HG03378 (cell line): ENCODE results near the gene CASP6.

Experiments
- ATAC-seq: cut with Tn5 transposase; IDR thresholded peaks from one replicate; pipeline ENCODE4 v1.9.1; 2021; ENCODE audit warnings: mild to moderate bottlenecking, moderate library complexity; ENCODE audit not compliant: unreplicated experiment

The CASP6 gene

DNA sequence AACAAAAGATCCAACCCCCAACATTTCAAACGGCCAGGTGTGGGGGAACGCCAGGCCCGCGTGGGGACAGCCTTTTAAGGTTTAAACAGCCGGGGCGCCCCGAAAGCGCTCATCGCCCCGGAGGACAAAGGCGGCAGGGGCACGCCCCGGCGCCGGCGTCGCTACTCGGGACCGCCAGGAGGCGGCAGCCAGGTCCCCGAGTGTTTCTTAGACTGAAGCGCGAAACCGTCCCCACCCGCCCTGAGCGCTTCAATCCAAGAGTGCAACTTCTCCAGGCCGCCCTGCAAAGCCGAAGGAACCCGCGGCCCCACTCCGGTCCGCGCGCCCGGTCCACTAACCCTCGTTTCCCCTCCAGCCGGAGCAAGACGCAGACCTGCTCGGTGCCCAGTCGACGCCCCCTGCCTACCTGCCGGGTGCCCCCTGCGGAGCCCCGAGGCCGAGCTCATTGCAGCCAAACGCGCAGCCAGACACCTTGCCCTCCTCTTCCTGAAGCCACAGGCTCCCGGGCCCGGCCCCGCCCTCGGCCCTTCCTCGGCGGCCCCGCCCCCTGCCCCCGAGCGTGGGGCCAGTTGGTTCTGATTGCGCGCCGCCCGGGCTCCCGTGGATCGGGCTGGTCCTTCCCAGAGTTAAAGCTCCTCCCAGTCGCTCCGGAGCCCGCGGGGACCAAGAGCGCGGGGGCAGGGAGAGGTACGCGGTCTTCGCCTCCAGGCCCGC, at the start of gene CASP6:
Gene CASP6, minus strand, starts transcription at position 496 of the 714 bp plus-strand sequence. Its CDS starts 50 bp downstream, at position 446.
- ATAC-seq: peak; percentile 63

DNA sequence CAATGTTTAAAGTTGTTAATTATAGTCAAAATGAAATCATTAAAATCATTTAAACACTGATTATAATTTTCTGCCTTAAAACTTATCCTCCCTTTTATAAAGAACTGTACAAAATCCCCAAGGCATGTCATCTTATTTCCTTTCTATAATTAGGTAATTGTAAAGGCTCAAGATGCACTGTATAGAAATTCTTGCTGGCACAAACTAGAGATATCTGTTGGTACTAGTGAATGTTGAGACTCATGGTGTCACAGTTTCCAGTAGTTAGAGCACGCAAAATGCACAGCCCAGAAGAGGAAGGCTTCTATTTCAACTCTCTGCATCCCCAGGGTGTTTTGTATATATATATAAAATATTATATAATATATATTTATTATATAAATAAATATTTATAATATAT, 49.3 kb upstream of the CASP6 start:
- ATAC-seq: no peak

DNA sequence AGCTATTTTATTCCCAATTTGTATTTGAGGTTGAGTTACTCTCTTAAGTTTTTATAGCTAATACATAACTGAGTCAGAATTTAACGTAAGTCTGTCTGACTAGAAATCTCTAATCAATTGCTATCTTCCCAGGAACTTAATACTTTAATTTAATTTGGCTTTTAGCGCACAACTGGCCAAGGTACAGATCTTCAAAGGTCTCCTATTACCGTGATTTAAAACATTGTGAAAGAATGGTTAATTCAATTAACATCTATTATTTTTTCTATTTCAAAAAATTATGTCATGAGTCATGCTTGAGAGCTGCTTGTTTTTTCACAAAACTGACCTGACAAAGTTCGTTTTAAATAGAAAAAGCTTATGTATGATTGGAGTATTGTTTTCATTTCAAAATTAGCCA, 48.6 kb upstream of the CASP6 start:
- ATAC-seq: no peak

DNA sequence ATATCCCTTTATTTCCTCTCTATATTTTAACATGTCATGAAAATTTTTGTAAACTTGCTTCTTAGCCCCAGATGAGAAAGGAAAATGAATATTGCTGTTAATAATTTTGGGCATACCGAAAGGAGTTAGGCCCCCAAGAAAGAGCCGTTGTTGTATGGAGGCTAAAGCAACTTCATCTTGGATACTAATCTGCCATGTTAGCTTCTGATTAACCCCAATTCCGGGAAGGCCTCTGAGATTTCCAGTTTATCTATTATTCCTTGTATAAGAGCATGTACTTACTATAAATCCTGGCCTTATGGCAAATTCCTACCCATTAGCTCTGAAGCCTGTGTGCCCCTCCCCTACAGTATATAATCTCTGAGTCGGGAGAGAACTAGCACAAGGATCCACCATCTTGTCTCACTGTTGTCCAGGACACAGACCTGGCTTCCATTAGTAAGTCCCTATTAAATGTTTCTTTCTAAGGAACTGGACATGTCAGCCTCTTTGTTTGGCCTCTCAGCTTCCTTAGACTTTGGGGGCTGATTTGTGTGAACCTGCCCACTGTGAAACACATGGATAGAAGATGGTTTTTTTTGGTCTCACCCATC, 47.5 kb upstream of the CASP6 start:
- no peak for ATAC-seq

DNA sequence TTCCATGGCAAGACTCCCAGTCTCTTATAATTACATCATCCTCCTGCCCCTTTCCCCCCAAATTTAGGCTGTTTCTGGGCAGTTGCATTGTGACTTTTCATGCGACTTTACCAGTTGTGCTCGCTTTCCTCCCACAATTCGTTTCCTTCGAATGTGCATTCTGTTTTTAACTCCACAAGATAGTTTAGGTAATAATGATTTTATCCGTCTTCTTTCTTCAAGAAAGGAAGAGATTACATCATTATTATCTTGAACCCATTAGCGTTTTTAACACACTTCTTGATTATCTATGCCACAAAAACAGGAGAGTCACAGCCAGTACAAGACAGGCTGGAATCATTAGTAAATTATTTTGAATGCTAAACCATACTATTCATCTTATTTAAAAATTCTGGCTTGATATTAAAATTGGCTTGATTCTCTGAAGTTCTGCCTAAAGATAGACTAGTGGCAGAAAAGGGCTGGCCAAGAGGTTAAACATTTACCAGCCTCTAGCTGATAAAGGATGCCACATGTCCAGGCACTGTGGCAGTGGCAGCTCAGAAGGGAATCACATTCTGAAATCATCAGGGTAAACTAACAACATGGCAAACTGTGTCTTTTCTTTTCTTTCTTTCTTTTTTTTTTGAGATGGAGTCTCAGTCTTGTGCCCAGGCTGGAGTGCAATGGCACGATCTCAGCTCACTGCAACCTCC, 46.3 kb upstream of the CASP6 start:
- ATAC-seq: no peak

DNA sequence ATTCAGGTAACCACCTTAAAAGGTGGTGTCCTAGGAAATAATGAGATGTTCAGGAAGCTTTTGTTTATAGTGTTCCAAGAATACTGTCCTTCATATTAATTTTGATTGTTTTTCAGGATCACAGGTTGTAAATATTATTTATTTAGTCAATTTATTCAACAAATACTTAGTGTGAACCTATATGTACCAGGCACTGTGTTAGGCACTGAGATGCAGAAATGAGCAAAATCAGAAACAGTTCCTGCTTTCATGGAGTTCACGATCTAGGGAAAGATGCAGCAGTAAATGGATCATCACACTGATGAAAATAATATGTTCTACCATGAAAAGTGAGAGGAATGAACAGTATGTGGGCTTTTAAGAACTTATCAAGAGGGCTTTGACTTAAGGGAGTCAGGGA, 44.9 kb upstream of the CASP6 start:
- no peak for ATAC-seq

DNA sequence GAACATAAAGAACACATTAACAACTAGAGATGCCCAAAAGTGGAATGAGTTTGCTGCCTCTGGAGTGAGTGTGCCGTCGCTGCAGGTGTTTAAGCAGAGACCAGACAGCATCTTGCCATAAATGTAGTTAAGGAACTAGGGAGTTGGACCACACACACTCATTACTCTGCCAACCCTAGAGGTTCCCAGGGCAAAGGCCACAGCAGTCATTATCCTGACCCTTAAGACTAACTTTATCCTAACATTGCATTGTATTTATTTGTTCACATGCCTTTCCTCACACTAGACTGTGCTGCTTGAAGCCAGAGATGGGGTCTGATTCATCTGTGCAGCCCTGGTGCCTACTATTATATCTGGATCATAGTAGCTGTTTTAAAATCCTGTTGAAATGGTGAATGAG, 43.5 kb upstream of the CASP6 start:
- ATAC-seq: no peak

DNA sequence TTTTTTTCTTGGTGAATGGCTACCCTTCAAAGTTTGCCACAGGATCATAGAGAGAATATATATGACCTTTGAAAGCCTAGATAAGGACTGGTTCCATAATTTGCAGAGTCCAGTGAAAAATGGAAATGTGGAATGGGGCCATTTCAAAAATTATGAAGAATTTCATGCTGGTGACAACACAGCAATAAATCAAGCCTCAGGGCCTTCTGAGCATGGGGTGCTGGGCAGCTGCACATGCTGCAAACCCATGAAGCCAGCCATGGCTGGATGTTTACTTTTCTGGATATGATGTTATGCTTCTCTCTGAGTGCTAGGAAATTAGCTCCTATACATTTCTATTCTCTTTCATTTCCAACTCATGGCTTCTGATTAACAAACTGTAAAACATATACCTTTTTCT, 42.6 kb upstream of the CASP6 start:
- ATAC-seq: no peak

DNA sequence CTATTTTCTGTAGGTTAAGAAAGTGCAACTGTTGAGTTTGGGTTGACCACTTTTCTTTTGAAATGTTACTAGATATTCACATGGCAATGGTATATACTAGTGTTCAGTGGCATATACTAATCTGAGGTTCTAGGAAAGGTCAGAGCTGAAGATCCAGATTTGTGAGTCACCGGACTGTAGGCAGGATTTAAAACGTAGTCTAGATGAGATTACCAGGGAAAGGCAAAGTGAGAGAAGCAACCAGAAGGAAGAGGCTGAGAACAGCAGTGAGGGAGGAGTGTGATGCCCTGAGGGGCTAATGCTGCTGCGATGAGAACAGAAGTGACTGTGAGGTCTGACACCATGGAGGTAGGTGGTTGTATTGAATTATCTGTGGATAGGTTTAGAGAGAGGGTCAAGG, 36.3 kb upstream of the CASP6 start:
- no peak for ATAC-seq

DNA sequence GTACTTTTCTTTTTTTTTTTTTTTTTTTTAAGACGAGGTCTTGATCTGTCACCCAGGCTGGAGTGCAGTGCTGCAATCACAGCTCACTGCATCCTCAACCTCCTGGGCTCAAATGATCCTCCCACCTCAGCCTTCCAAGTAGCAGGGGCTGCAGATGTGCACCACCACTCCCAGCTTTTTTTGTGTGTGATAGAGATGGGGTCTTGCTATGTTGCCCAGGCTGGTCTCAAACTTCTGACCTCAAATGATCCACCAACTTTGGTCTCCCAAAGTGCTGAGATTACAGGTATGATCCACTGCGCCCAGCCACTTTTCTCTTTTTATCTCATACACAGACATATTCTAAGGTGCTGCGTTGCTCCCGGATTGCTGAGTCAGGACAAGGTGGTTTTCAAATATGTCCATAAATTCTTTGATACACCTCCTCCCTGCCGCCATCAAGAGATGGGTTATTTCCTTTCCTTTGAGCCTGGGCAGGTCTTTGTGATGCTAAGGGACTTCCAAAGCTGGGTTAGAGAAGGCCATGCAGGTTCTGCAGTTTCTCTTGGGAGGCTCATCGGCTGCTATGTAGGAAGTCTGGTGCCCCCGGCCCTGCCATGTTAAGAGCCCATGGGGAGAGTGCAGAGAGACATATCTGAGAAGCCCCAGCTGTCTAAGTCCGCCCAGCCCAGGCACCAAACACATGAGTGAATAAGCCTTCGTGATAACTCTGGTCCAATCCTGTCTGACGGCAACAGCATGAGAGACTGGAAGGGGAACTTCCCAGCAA, 35.0 kb upstream of the CASP6 start:
- ATAC-seq: no peak

DNA sequence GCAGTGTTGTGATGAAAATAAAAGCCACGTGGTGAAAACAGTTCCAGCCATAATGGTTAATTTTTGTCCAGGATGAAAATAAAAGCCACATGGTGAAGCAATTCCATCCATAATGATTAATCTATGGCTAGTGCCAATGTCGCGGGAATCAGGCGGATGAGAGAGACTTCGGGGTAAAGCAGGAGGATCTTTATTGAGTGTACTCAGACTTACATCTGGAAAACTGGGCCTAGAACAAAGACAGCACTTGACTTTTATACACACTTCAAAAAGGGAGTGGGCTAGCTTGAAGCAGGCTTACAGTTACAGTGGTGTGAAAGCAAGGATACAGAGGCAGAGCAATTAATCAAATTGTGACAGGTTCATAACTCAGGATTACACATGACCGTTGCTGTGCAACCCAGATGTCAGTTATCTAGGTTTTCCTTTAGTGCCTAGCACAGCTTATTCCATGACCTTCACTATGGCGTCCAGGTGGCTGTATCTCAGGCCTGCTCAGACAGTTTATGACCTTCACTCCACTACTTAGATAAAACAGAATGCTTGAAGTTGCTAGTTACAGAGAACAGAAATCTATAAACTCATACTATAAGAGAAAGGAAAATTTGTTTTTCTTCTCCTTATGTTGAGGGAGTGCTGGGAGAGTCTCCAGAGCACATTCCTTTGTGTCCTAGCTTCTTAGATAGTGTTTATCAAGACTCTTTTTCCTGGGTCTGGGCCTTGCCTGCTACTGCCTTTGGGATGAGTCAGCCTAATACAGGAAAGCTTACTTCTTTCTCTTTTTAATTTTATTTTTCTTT, 32.5 kb upstream of the CASP6 start:
- ATAC-seq: no peak

DNA sequence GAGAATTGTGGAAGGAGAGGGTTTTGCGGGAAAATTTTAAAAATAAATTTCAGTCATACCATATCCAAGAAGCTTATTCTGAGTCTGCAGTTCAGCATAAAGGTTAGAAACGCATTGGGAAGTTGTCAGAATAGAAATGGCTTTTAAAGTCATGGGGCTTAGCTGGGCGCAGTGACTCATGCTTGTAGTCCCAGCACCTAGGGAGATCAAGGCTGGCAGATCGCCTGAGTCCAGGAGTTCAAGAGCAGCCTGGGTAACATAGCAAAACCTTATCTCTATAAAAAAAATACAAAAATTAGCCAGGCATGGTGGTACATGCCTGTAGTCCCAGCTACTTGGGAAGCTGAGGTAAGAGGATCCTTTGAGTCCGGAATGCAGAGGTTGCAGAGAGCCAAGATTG, 30.5 kb upstream of the CASP6 start:
- ATAC-seq: no peak

DNA sequence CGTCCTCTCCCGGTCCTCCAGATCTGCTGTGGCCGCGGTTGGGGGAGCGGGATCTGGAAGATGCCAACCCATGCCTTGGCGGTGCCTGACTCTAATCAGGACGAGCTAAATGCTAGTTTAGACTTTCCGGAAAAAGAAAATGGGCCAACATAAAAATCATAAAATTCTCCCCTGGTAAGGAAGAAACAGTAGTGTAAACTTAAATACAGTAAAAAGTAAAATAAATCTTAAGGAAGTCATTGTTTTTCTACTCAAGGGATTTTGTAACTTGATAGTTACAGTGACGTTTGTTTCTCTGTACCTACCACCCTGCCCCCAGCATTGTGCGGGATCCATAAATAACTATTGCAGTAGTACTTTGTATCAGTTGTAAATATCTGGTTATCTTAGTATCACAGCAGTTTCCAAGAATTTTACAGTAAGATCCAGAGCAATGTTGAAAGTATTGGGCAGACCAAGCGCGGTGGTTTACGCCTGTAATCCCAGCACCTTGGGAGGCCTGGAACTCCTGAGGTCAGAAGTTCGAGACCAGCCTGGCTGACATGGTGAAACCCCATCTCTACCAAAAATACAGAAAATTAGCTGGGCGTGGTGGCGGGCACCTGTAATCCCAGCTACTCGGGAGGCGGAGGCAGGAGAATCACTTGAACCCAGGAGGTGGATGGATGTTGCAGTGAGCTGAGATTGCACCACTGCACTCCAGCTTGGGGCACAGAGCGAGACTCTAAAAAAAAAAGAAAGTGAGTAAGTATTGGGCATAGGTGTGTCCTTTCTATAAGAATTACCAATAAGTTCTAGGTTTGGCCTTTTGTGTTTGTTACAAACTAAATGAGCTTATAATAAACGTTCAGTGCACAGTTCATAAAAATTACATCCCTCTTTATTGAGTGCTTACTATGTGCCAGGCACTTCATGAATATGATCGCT, 27.6 kb upstream of the CASP6 start:
- no peak for ATAC-seq

DNA sequence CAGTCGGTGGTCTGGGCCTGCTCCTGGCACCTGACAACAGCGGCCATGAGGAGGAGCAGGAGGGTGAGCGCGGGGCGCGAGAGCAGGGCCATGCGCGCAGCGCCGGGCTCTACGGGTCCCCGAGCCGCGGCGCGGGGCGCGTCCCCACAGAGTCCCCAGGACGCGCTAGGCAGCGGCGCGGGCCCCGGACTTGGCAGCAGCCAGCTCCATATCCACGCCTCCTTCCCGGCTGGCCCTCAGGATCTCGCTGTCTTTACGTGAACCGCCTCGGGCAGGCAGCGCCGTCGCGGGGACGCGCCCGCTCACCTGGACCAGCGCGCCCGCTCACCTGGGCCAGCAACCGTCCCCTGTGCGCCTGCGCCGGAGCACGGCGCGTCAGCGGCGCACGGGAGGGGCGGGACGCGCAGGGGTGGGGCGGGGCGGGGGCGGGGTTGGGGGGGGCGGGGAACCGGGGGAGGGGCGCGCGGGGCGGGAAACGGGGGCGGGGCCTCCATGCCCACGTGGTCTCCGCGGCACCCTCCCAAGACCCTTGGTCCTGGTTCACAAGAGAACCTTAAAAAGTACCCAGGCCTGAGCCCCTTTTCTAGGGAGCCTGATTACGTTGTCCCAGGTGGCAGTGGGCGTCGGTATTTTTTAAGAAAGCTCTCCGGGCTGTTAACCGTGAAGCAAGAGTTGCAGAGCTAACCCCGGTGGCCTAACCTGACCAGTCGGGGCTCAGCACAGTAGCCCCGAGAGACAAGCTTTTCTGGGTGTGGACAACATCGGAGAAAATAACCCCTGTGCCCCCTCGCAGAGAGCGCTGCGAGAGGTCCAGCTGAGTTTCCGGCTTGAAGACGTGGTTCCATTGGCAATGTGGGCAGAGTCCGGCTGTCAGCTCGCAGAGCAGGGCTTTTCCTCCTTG, 26.7 kb upstream of the CASP6 start, which contains the start of gene PLA2G12A:
Gene PLA2G12A, minus strand, starts transcription at position 353 of the 901 bp plus-strand sequence. Its CDS starts 261 bp downstream, at position 92.
- peak; percentile 66 for ATAC-seq

DNA sequence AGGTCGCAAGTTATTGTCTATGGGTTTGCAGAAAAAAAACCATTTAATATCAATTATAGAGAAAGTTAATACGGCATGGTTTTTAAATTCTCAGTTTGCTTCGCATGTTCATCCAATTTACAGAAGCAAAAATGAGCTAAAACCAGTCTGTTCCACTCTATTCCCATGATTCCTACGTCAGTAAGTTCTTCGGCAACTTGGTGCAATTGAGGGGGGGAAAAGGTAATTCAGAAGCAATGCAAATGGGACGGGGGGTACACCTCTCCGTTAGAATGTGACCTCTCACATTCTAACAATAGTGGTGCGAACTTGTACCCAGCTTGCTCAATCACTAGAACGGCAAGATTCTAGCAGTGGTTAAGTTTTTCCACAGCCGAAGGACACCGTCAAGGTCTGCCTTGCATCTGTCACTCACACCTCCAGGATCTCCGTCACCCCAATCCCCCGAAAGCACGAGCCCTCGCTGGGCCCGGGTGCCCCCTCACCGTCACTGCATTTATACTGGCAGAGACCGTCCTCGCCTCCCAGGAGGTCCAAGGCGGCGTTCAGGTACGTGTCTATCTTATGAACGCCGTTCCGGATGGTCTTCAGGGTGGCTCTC, 26.0 kb upstream of the CASP6 start:
- no peak for ATAC-seq

DNA sequence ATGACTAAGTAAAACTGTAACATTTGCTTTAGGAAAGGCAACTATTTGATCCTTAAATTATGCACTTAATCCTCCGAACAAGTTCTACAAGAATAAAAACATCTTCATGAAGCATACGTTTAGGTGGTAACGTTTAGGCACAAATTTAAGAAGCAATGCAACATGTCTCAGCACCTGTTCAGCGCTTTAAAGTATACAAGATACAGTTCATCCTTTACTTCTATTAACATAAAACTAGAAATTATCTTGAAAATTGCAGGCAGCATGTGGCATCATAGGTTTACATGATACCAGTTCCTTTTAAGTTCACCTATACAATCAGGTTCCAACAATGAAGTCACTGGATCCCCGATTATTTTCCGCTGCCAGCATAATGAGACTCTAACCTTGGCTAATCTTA, 25.1 kb upstream of the CASP6 start:
- ATAC-seq: no peak

DNA sequence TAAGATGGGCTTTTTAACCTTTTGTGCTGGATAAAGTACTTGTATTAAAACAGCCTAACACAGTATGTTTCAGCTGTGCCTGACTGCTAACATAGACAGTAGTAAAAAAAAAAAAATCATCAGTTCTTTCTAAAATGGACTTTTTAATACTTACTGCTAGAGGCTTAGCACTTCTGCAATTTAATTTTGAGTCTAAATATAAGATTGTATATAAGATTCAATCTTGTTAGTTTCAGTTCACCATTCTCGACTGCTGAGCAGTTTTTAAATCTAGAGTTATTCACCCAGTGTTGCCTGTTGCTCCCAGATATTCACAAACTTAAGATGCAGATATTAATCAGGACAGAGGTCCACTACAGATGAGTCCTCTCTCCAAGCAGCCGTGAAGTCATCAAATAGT, 19.9 kb upstream of the CASP6 start:
- no peak for ATAC-seq

DNA sequence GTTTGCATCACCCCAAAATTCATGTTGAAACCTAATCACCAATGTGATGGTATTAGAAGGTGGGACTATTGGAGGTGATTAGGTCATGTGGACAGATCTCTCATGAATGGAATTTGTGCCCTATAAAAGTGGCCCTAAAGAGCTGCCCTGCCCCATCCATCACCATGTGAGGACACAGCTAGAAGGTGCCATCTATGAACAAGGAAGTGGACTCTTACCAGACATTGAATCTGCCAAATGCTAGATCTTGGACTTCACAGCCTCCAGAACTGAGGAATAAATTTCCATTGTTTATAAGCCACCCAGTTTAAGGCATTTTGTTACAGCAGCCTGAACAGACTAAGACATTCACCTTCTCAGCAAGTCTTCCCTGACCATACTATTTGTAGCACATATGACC, 19.1 kb upstream of the CASP6 start:
- ATAC-seq: no peak
